Measurements from ENCODE around the gene OMP. TPM values are rescaled to one million over a fixed set of nuclear protein-coding genes. Genes with fewer than 3 reads are reported as not detected.

Gene OMP
- polyA plus RNA-seq, 3 donors = not detected

DNA sequence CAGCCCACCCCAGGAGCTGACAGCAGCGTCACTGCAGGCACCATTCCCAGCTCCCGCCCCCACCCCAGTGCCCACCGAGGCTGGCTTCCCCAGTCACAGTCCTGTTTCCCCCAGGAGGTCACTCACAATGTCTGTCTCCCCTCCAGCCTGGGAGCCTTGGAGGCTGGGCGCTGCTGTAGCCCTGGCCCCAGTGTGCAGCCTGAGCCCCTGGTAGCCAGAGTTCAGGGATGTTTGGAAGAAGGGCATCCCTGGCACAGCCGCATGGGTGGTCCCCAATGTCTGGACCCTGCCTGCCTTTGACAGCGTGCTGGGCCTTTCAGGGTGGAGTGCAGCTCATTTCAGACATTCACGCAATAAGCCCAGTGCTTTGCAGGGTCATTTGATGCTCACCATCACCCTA lies 31.6 kb upstream of the OMP start:
- Histone ChIP-seq H3K9ac (ENCODE audit: insufficient read depth, low read length, poor library complexity, severe bottlenecking) (no peak overlapping the region), H3K4me1 (ENCODE audit: control insufficient read depth in 1 of 2, insufficient read depth in 2 of 2, low read length in 2 of 2) (peaks cover 23 to 25% of the 10 kb centered on the region in 2 donors), H3K4me3 (replicated peaks in 1 of 3; ENCODE audit: low read depth in 2 of 3, low read length in 3 of 3) (no peak overlapping the region), H2AFZ (ENCODE audit: insufficient read depth, low read depth, low read length, poor library complexity, severe bottlenecking) (no peak overlapping the region), H3K79me2 (ENCODE audit: insufficient read depth, low read length) (no peaks in the 10 kb centered on the region), H3K27ac (ENCODE audit: low read depth in 1 of 2, low read length in 2 of 2) (no peak overlapping the region), H3K9me3 (replicated peaks in 1 of 2; ENCODE audit: control insufficient read depth in 1 of 2, insufficient read depth in 1 of 2, low read length in 2 of 2) (no peaks in the 10 kb centered on the region), H3K36me3 (replicated peaks in 1 of 2; ENCODE audit: control insufficient read depth in 1 of 2, insufficient read depth in 2 of 2, low read length in 2 of 2) (no peaks in the 10 kb centered on the region), H4K20me1 (ENCODE audit: insufficient read depth, low read length) (no peaks in the 10 kb centered on the region), H3K27me3 (ENCODE audit: control insufficient read depth in 2 of 2, insufficient read depth in 2 of 2, low read length in 2 of 2) (peaks cover 0 to under 1% of the 10 kb centered on the region in 2 donors), H3K4me2 (replicated peaks; ENCODE audit: extremely low read depth, low read length, poor library complexity, severe bottlenecking) (no peak overlapping the region)
- Mint-ChIP-seq H3K27me3 (ENCODE audit: low read depth in 3 of 3) (peaks cover 5 to 15% (median 12%) of the 10 kb centered on the region in 3 donors), H3K4me1 (peaks cover 15% of the 10 kb centered on the region), H3K36me3 (no peaks in the 10 kb centered on the region), H3K27ac (no peak overlapping the region), H3K9me3 (no peaks in the 10 kb centered on the region), H3K4me3 (no peak overlapping the region)
- 96% methylated on average over 4 of the region's 7 CpGs for WGBS (ENCODE audit: insufficient coverage)
- TF ChIP-seq, protein P1, sequence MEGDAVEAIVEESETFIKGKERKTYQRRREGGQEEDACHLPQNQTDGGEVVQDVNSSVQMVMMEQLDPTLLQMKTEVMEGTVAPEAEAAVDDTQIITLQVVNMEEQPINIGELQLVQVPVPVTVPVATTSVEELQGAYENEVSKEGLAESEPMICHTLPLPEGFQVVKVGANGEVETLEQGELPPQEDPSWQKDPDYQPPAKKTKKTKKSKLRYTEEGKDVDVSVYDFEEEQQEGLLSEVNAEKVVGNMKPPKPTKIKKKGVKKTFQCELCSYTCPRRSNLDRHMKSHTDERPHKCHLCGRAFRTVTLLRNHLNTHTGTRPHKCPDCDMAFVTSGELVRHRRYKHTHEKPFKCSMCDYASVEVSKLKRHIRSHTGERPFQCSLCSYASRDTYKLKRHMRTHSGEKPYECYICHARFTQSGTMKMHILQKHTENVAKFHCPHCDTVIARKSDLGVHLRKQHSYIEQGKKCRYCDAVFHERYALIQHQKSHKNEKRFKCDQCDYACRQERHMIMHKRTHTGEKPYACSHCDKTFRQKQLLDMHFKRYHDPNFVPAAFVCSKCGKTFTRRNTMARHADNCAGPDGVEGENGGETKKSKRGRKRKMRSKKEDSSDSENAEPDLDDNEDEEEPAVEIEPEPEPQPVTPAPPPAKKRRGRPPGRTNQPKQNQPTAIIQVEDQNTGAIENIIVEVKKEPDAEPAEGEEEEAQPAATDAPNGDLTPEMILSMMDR (IDR thresholded peaks at IDR 0.05) = no peak
- no peak for DNase-seq
- intact Hi-C loops (cut with micrococcal nuclease) = no loop called here

DNA sequence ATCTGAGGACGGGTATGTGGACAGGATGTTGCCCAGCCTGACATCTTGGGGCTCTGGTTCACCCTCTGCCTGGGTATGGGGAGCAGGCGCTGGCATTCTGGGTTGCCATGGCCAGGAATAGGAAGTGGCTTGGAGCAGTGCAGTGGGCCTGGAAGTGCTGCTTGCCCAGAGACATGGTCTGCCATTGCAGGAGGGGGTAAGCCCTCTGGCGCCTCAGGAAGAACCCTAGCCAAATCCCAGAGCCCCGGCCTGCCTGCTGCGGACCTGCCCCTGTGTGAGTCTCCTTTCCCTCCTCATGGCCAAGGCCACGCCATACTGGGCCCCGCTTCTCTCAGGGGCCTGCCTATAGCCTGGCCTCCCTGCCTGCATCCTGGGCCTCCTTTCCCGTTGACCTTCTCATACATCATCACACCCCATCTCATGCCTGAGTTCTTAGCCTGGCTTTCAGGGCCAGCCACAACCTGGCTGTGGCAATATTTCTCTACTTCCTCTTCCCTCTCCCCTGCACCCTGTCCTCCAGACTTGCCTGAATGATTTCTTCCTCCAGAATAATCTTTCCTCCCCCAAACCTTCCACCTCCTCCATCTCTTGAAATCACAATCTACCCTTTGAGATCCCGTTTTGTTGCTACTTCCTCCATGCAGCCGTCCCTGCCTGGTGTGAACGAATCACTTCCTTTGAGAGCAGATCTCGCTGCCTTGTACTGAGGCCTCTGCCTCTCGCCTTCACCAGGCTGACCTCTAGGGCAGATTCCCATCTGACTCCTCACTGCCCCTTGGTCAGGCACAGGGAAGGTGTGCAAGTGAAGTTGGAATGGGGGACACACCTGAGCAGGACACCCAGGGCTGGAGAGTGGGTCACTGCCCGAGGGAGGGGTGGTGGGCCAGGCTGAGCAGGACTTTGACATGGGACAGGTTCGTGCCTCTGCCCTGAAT lies 30.7 kb upstream of the OMP start:
- Histone ChIP-seq H3K4me1 (ENCODE audit: control insufficient read depth in 1 of 2, insufficient read depth in 2 of 2, low read length in 2 of 2) (peaks cover 19% of the 10 kb centered on the region in 2 donors), H3K36me3 (replicated peaks in 1 of 2; ENCODE audit: control insufficient read depth in 1 of 2, insufficient read depth in 2 of 2, low read length in 2 of 2) (no peaks in the 10 kb centered on the region), H3K4me3 (replicated peaks in 1 of 3; ENCODE audit: low read depth in 2 of 3, low read length in 3 of 3) (no peak overlapping the region), H3K79me2 (ENCODE audit: insufficient read depth, low read length) (no peaks in the 10 kb centered on the region), H3K4me2 (replicated peaks; ENCODE audit: extremely low read depth, low read length, poor library complexity, severe bottlenecking) (no peak overlapping the region), H3K27me3 (ENCODE audit: control insufficient read depth in 2 of 2, insufficient read depth in 2 of 2, low read length in 2 of 2) (no peaks in the 10 kb centered on the region), H4K20me1 (ENCODE audit: insufficient read depth, low read length) (no peaks in the 10 kb centered on the region), H2AFZ (ENCODE audit: insufficient read depth, low read depth, low read length, poor library complexity, severe bottlenecking) (peak overlapping the region; percentile 39), H3K9ac (ENCODE audit: insufficient read depth, low read length, poor library complexity, severe bottlenecking) (no peak overlapping the region), H3K9me3 (replicated peaks in 1 of 2; ENCODE audit: control insufficient read depth in 1 of 2, insufficient read depth in 1 of 2, low read length in 2 of 2) (no peaks in the 10 kb centered on the region), H3K27ac (ENCODE audit: low read depth in 1 of 2, low read length in 2 of 2) (peak overlapping the region; percentile 19 to 21)
- H3K36me3 Mint-ChIP-seq = no peaks in the 10 kb centered on the region
- peak; percentile 18 to 21 (median 19) for DNase-seq
- peak overlapping the region in 1 of 2 donors; percentile 21 for H3K4me3 Mint-ChIP-seq
- H3K9me3 Mint-ChIP-seq = no peaks in the 10 kb centered on the region
- 47% methylated on average over 11 of the region's 15 CpGs for WGBS (ENCODE audit: insufficient coverage)
- H3K27ac Mint-ChIP-seq = peak overlapping the region in 3 of 7 donors; percentile 2 to 66 (median 33)
- intact Hi-C loops (cut with micrococcal nuclease) = no loop called here
- peaks cover 5 to 16% (median 13%) of the 10 kb centered on the region in 3 donors for H3K27me3 Mint-ChIP-seq (ENCODE audit: low read depth in 3 of 3)
- TF ChIP-seq, protein P1 (IDR thresholded peaks at IDR 0.05) = no peak
- H3K4me1 Mint-ChIP-seq = peaks cover 14% of the 10 kb centered on the region
